Spleen (tissue), 11 donors: ENCODE results near the gene NAGPA. TPM values are rescaled to one million over a fixed set of nuclear protein-coding genes. Genes with fewer than 3 reads are reported as not detected.

Experiments
- DNase-seq: peaks from one replicate; pipeline ENCODE4 v3.0.0-alpha.2; 2020
- H3K27ac ChIP-seq, 8 donors: fragments of 200-600 bp; sonication (generic) in 7 of 8; 1 replicate in 4 of 8; 2 replicates in 4 of 8; pipeline versions ENCODE4 v1.5.0 to v1.8.0; 2016 to 2021; ENCODE audit warnings: inconsistent platforms in 4 of 8, mild to moderate bottlenecking in 4 of 8, moderate library complexity in 1 of 8
- H3K27me3 ChIP-seq, 7 donors: fragments of 200-600 bp; sonication (generic) in 6 of 7; replicated peaks in 1 of 7; 1 replicate in 4 of 7; 2 replicates in 3 of 7; pipeline versions ENCODE4 v1.5.0 to v1.8.0; 2016 to 2021; ENCODE audit warnings: inconsistent platforms in 3 of 7, mild to moderate bottlenecking in 1 of 7
- H3K36me3 ChIP-seq, 6 donors: fragments of 200-600 bp; sonication (generic) in 5 of 6; 1 replicate in 4 of 6; 2 replicates in 2 of 6; pipeline versions ENCODE4 v1.5.0 to v1.8.0; 2016 to 2021; ENCODE audit warnings: inconsistent platforms in 2 of 6
- H3K4me1 ChIP-seq, 6 donors: fragments of 200-600 bp; sonication (generic) in 5 of 6; 1 replicate in 3 of 6; 2 replicates in 3 of 6; pipeline versions ENCODE4 v1.5.0 to v1.8.0; 2016 to 2021; ENCODE audit warnings: inconsistent platforms in 3 of 6
- H3K4me3 ChIP-seq, 8 donors: fragments of 200-600 bp; sonication (generic) in 7 of 8; 1 replicate in 4 of 8; 2 replicates in 4 of 8; pipeline versions ENCODE4 v1.5.0 to v1.8.0; 2016 to 2021; ENCODE audit warnings: inconsistent platforms in 4 of 8, mild to moderate bottlenecking in 4 of 8, moderate library complexity in 2 of 8
- H3K9me3 ChIP-seq, 8 donors: fragments of 200-600 bp; sonication (generic) in 7 of 8; 1 replicate in 4 of 8; 2 replicates in 4 of 8; pipeline versions ENCODE4 v1.5.0 to v1.8.0; 2016 to 2021; ENCODE audit warnings: inconsistent platforms in 4 of 8
- CTCF ChIP-seq, 11 experiments: fragments of 200-600 bp in 7 of 11; fragments of 450-650 bp in 4 of 11; sonication (generic) in 4 of 11; IDR thresholded peaks in 8 of 11; conservative IDR thresholded peaks in 3 of 11; 1 replicate in 7 of 11; 2 replicates in 4 of 11; pipeline versions ENCODE4 v1.4.0 to v1.8.0; 2016 to 2021; ENCODE audit warnings: antibody characterized with exemption in 11 of 11, inconsistent platforms in 4 of 11, mild to moderate bottlenecking in 1 of 11
- POLR2A ChIP-seq, 3 donors: fragments of 450-650 bp; IDR thresholded peaks; one replicate each; pipeline ENCODE4 v1.5.1; 2017; ENCODE audit warnings: antibody characterized with exemption in 3 of 3, mild to moderate bottlenecking in 1 of 3
- POLR2AphosphoS5 ChIP-seq, 3 donors: sonication (generic); formaldehyde crosslinking; IDR thresholded peaks; one replicate each; pipeline ENCODE4 v1.5.1; 2017; ENCODE audit warnings: antibody characterized with exemption in 3 of 3
- WGBS, 5 donors: extraction: QIAGEN DNeasy Blood & Tissue Kit in 3 of 5; methylation state at CpG; one replicate each; pipeline versions ENCODE4 v1.1.5 to v1.1.7; 2013 to 2018; 5-methylcytosine and 5-hydroxymethylcytosine counted together
- intact Hi-C: fragments of 100-400 bp; cut with DNase I; formaldehyde crosslinking; loops from one replicate; pipeline ENCODE4 v1.15.0; 2023; ENCODE audit warnings: low total_unique reads
- polyA plus RNA-seq, 3 donors: library from polyadenylated mRNA; stranded (reverse); fragments of 200-250 nt; gene quantifications; one replicate each; pipeline ENCODE4 v1.2.1, GENCODE V29; 2013
- total RNA-seq, 7 donors: library from RNA; depleted of rRNA in 3 of 7; stranded (reverse); fragments of >200 nt in 3 of 7; fragmentation: NEBNext Ultra II Directional in 4 of 7; extraction: Animal tissue kit (Norgen Biotek cat#: 25700) in 4 of 7; gene quantifications; one replicate each; pipeline versions ENCODE4 v1.1.0 to v1.2.1, GENCODE V29; 2016 to 2021
- donor health status: healthy with polysubstance abuse.
- donor health status: DM: no; HTN: no; CAD: no; lungs with moderate emphysema.
- donor health status: DM: no; HTN: no; CAD: no.
- donor health status: Bipolar disorder and iron deficiency.
- donor health status: healthy.
- donor health status: DM: no; HTN: no; CAD: no.
- donor health status: DM: yes; HTN: yes; CAD: no.

NAGPA gene
- total and polyA plus RNA-seq, 10 donors: 11.8 to 41.8 (median 18.6) TPM

GRCh38 chr16:5034167-5034523, 410 bp upstream of the NAGPA start:
- H3K4me1 ChIP-seq: peaks cover 4 to 29% (median 25%) of the 10 kb centered on the region in 6 donors
- DNase-seq: no peak
- H3K27me3 ChIP-seq: no peaks in the 10 kb centered on the region
- peak overlapping the region; percentile 64 to 86 (median 77) for H3K27ac ChIP-seq
- H3K9me3 ChIP-seq: no peaks in the 10 kb centered on the region
- H3K36me3 ChIP-seq: peaks cover 0 to 25% (median 3%) of the 10 kb centered on the region in 6 donors
- intact Hi-C loops: no loop called here
- 12 to 22% (median 16%) methylated on average over 2 of the region's 2 CpGs for WGBS, 5 donors
- H3K4me3 ChIP-seq: peak overlapping the region; percentile 82 to 100 (median 98)
- TF ChIP-seq CTCF (IDR thresholded peaks at IDR 0.05 in 8 of 11, conservative IDR thresholded peaks at IDR 0.05 in 3 of 11): no peak
- TF ChIP-seq POLR2A (IDR thresholded peaks at IDR 0.05): no peak
- TF ChIP-seq POLR2AphosphoS5 (IDR thresholded peaks at IDR 0.05): no peak

GRCh38 chr16:5032748-5033167, 977 bp downstream of the NAGPA start:
- intact Hi-C loops: no loop called here

GRCh38 chr16:5031601-5032000, 2.1 kb downstream of the NAGPA start:
- Histone ChIP-seq H3K27ac (no peak overlapping the region), H3K4me3 (no peak overlapping the region), H3K36me3 (peaks cover 0 to 51% (median 21%) of the 10 kb centered on the region in 6 donors), H3K27me3 (no peaks in the 10 kb centered on the region), H3K4me1 (peaks cover 4 to 29% (median 25%) of the 10 kb centered on the region in 6 donors), H3K9me3 (no peaks in the 10 kb centered on the region)
- WGBS, 5 donors: 89 to 95% (median 91%) methylated on average over 7 of the region's 7 CpGs
- intact Hi-C loops: no loop called here
- no peak for TF ChIP-seq POLR2AphosphoS5 (IDR thresholded peaks at IDR 0.05)
- no peak for TF ChIP-seq CTCF (IDR thresholded peaks at IDR 0.05 in 8 of 11, conservative IDR thresholded peaks at IDR 0.05 in 3 of 11)
- no peak for TF ChIP-seq POLR2A (IDR thresholded peaks at IDR 0.05)
- peak; percentile 37 for DNase-seq

More at GRCh38 chr16:5032748-5033167, 977 bp downstream of the NAGPA start:
- Histone ChIP-seq H3K27ac (peak overlapping the region in 5 of 8 donors; percentile 73 to 86 (median 82)), H3K36me3 (peaks cover 0 to 39% (median 11%) of the 10 kb centered on the region in 6 donors), H3K4me3 (peak overlapping the region; percentile 82 to 100 (median 98)), H3K9me3 (no peaks in the 10 kb centered on the region), H3K4me1 (peaks cover 4 to 29% (median 25%) of the 10 kb centered on the region in 6 donors), H3K27me3 (no peaks in the 10 kb centered on the region)
- DNase-seq: no peak
- WGBS, 5 donors: 41 to 68% (median 51%) methylated on average over 12 of the region's 12 CpGs
- TF ChIP-seq CTCF (IDR thresholded peaks at IDR 0.05 in 8 of 11, conservative IDR thresholded peaks at IDR 0.05 in 3 of 11) (no peak), POLR2A (IDR thresholded peaks at IDR 0.05) (no peak), POLR2AphosphoS5 (IDR thresholded peaks at IDR 0.05) (no peak)

- no peak for DNase-seq
Measured at GRCh38 chr16:5030251-5030870, 3.4 kb downstream of the NAGPA start.

More at GRCh38 chr16:5030251-5030870, 3.4 kb downstream of the NAGPA start:
- no peaks in the 10 kb centered on the region for H3K9me3 ChIP-seq
- H3K27me3 ChIP-seq: no peaks in the 10 kb centered on the region
- intact Hi-C loops: no loop called here
- H3K4me1 ChIP-seq: peaks cover 4 to 29% (median 25%) of the 10 kb centered on the region in 6 donors
- TF ChIP-seq CTCF (IDR thresholded peaks at IDR 0.05 in 8 of 11, conservative IDR thresholded peaks at IDR 0.05 in 3 of 11): no peak
- no peak for TF ChIP-seq POLR2A (IDR thresholded peaks at IDR 0.05)
- TF ChIP-seq POLR2AphosphoS5 (IDR thresholded peaks at IDR 0.05): no peak
- peaks cover 0 to 56% (median 22%) of the 10 kb centered on the region in 6 donors for H3K36me3 ChIP-seq
- H3K27ac ChIP-seq: no peak overlapping the region
- H3K4me3 ChIP-seq: no peak overlapping the region
- 79 to 93% (median 86%) methylated on average over 12 of the region's 12 CpGs for WGBS, 5 donors
